Diencephalon (tissue), 1 donor: ENCODE measurements around the gene SOAT1. TPM values are rescaled to one million over a fixed set of nuclear protein-coding genes. Genes with fewer than 3 reads are reported as not detected.

Source experiments
- small RNA-seq: library from RNA; depleted of rRNA; stranded (forward); fragments of <200 nt; gene quantifications from one replicate; pipeline ENCODE3, GENCODE V24; 2014
- total RNA-seq: library from RNA; depleted of rRNA; stranded (reverse); fragments of >200 nt; gene quantifications from one replicate; pipeline ENCODE4 v1.2.3, GENCODE V29; 2014

Gene SOAT1
- 18.7 TPM for total RNA-seq

DNA sequence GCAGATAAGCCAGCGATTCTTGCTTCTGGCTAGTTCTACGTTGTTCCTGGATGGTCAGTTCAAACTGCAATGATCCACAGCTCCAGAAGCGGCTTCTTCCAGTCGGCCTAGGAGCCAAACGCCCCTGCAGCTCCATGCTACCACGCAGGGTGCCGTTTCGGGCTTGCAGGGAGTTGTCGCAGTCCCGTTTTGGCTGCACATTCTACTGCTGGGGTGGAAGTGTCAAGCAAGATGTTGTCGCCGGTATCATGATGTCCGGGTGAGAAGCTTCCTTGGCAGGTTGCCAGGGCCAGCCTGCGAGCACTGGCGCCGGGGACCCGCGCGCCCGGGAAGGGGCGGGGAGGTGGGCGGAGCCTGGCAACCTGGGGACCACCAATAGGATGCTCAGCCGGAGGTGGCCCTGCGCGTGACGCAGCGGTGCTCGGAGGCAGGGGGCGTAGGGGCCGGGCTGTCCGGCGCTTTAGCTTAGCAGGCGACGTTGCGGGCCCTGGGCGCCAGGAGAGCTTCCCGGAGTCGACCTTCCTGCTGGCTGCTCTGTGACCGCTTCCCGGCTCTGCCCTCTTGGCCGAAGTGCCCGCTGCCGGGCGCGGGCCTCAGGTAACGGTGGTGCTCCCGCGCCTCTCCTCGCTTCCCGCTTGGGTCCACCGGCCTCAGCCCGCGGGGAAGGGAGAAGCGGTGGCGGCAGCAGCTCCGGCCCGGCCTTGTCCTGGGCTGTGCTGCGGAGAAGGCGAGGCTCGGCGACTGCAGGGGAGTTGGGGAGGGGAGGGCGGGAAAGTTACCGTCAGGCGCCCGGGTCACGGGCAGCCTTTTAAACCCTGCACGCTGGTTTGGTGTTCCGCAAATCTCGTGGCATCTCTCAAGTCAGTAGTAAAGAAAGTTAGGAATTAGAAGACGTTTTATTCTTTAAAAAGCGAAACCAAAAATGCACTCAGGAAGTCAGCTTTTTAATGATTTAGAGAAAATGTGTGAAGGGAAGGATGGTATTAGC is at the start of gene SOAT1:
TSS of gene SOAT1 (plus strand) at position 458 of the 988 bp plus-strand sequence. CDS start 8,888 bp downstream, outside the sequence.

DNA sequence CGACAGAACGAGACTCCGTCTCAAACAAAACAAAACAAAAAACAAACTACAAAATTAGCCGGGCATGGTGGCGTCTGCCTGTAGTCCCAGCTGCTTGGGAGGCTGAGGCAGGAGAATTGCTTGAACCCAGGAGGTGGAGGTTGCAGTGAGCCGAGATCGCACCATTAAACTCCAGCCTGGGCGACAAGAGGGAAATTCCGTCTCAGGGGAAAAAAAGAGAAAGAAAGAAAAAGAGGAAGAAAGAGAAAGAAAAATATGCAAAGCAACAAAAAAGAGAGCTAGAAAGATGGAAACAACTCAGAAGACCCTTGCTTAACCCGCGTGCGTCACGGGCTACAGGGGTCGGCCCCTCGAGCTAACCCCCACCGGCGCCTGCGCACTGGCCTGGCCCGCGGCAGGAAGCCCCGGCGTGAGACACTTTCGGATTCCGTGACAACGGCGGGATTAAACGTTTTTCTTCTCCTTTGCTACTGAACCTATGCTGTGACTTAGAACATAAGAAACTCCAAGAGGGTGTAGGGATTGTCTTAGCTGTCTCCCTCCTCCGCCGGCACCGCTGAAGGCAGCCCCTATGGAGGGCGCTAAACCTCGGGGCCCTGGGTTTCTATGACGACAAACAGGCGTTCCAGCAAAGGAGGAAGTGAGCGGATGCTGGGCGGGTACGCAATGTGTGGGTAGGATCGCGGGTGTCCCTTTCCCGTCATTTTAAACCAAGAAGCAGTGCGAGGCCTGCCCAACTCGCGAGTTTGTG is 71.9 kb downstream of the SOAT1 start, which contains the start of gene AXDND1:
TSS of gene AXDND1 (plus strand) at position 630 of the 751 bp plus-strand sequence. CDS start 539 bp downstream, outside the sequence.

Small RNA genes within 50 kb of the gene (small RNA-seq; reads per million reads assigned to genes)
- gene AL512326.2: not detected

Other genes with a start within 250 kb of the SOAT1 start
- gene TOR3A, start 211.7 kb upstream of the SOAT1 start, total RNA-seq: 17.1 TPM
- 34.8 TPM for gene ABL2, start 64.1 kb upstream of the SOAT1 start, total RNA-seq
- 0.69 TPM for gene AXDND1, start 72.2 kb downstream of the SOAT1 start, total RNA-seq